HepG2 (cell line): ENCODE measurements around the gene PAPOLB. TPM values are rescaled to one million over a fixed set of nuclear protein-coding genes. Genes with fewer than 3 reads are reported as not detected.

Experiments used
- ATAC-seq: fragments of 200-7000 bp; cut with Tn5 transposase; 3 replicates; pipeline ENCODE4 v1.9.1; 2020; ENCODE audit warnings: mild to moderate bottlenecking, moderate library complexity
- BruUV-seq: library from RNA; stranded (reverse); fragments of 400-500 nt; replicated peaks from 2 replicates; lab custom pipeline; 2021; lab: Mats Ljungman, UMichigan
- CTCF ChIA-PET: fragments of 300-600 bp; formaldehyde crosslinking; extraction: SDS; loops from one replicate; lab custom pipeline; 2021; ENCODE audit warnings: low total read pairs, inconsistent platforms, low intra/inter-chr PET ratio; lab: Yijun Ruan, JAX
- POLR2A ChIA-PET: fragments of 350-600 bp; sonication (Branson Sonifier 250); formaldehyde crosslinking; loops from one replicate; lab custom pipeline; 2020; ENCODE audit warnings: antibody characterized with exemption, inconsistent platforms; lab: Yijun Ruan, JAX
- DNase-seq: peaks from one replicate; pipeline ENCODE4 v3.0.0-alpha.2; 2015; ENCODE audit warnings: low spot score
- FAIRE-seq: peaks from 3 replicates; lab custom pipeline; 2011; peaks lifted over from hg19 to GRCh38; lab: Jason Lieb, UNC
- H2AFZ ChIP-seq: one replicate; pipeline ENCODE4 v1.6.1; 2011; ENCODE audit warnings: low read length, inconsistent platforms
- H3K27ac ChIP-seq: fragments of 300-600 bp; 3 replicates; pipeline ENCODE4 v1.8.0; 2011; ENCODE audit warnings: mixed run types, mild to moderate bottlenecking, mixed read lengths, low read length, inconsistent platforms; ENCODE audit not compliant: insufficient read depth; ENCODE audit errors: extremely low read length
- H3K27me3 ChIP-seq, 2 experiments: fragments of 200-600 bp in 1 of 2; 2 replicates in 1 of 2; 3 replicates in 1 of 2; pipeline versions ENCODE4 v1.6.0 to v1.8.0; 2011; ENCODE audit warnings: low read length in 2 of 2, mild to moderate bottlenecking in 2 of 2, moderate library complexity in 2 of 2, inconsistent platforms in 1 of 2; ENCODE audit not compliant: insufficient read depth in 2 of 2, control insufficient read depth in 1 of 2
- H3K36me3 ChIP-seq, 2 experiments: fragments of 200-600 bp in 1 of 2; replicated peaks in 1 of 2; 2 replicates in 1 of 2; 3 replicates in 1 of 2; pipeline versions ENCODE4 v1.5.1 to v1.8.0; 2011; ENCODE audit warnings: low read length in 2 of 2, inconsistent platforms in 1 of 2; ENCODE audit not compliant: insufficient read depth in 2 of 2, control insufficient read depth in 1 of 2
- H3K4me1 ChIP-seq: 2 replicates; pipeline ENCODE4 v1.5.1; 2012; ENCODE audit warnings: low read length, inconsistent platforms; ENCODE audit not compliant: insufficient read depth
- H3K4me2 ChIP-seq: 2 replicates; pipeline ENCODE4 v1.6.0; 2011; ENCODE audit warnings: low read depth, low read length, inconsistent platforms
- H3K4me3 ChIP-seq, 3 experiments: fragments of 200-600 bp in 1 of 3; sonication (generic), shearing (Covaris generic) in 1 of 3; replicated peaks in 1 of 3; 2 replicates each; pipeline ENCODE4 v1.5.1; 2011 to 2016; ENCODE audit warnings: low read length in 3 of 3, inconsistent platforms in 2 of 3, low read depth in 2 of 3, mild to moderate bottlenecking in 2 of 3, control low read depth in 1 of 3, mixed read lengths in 1 of 3; ENCODE audit not compliant: insufficient read depth in 1 of 3
- H3K79me2 ChIP-seq: one replicate; pipeline ENCODE4 v1.6.1; 2011; ENCODE audit warnings: low read length, inconsistent platforms; ENCODE audit not compliant: insufficient read depth
- H3K9ac ChIP-seq: 2 replicates; pipeline ENCODE4 v1.6.0; 2011; ENCODE audit warnings: mild to moderate bottlenecking, low read depth, low read length, inconsistent platforms; ENCODE audit not compliant: insufficient read depth
- H3K9me3 ChIP-seq: 2 replicates; pipeline ENCODE4 v1.5.1; 2012; ENCODE audit warnings: mild to moderate bottlenecking, low read length
- H4K20me1 ChIP-seq: 2 replicates; pipeline ENCODE4 v1.6.0; 2011; ENCODE audit warnings: inconsistent platforms, mild to moderate bottlenecking, low read length, moderate library complexity; ENCODE audit not compliant: insufficient read depth
- ATRX ChIP-seq: sonication (generic); formaldehyde crosslinking; IDR thresholded peaks from 2 replicates; pipeline ENCODE4 v1.4.0; 2020; ENCODE audit warnings: missing genetic modification reagents, borderline replicate concordance
- HMG20A ChIP-seq: IDR thresholded peaks from 2 replicates; pipeline ENCODE4 v1.6.1; 2016; ENCODE audit warnings: borderline replicate concordance
- ZNF256 ChIP-seq: sonication (generic); formaldehyde crosslinking; conservative IDR thresholded peaks from 2 replicates; pipeline ENCODE4 v1.4.0; 2020; ENCODE audit warnings: missing genetic modification reagents
- WGBS: methylation state at CpG from one replicate; pipeline ENCODE4 v1.1.6; 2017; ENCODE audit warnings: low lambda C conversion rate; 5-methylcytosine and 5-hydroxymethylcytosine counted together
- in situ Hi-C: cut with HindIII; loops from 2 replicates; pipeline ENCODE4 v1.10.0; 2017; ENCODE audit warnings: low pct_unique_long_range_greater_than_20kb; ENCODE audit not compliant: extremely low pct_ligation_motif_present
- intact Hi-C: fragments of 100-400 bp; cut with micrococcal nuclease; formaldehyde crosslinking; loops from one replicate; pipeline ENCODE4 v1.10.0; 2022; ENCODE audit not compliant: unreplicated experiment
- polyA plus RNA-seq, 8 experiments: library from polyadenylated mRNA; depleted of rRNA in 3 of 8; stranded (reverse) in 7 of 8; unstranded in 1 of 8; fragments of >200 nt; fragmentation: Illumina TruSeq in 4 of 8; extraction: Trizol in 4 of 8; gene quantifications; 2 replicates each; pipeline versions ENCODE4 v1.2.1 to v1.2.3, GENCODE V29; 2011 to 2016; ENCODE audit warnings: low read depth in 4 of 8, missing spikeins in 1 of 8, mixed read lengths in 1 of 8; ENCODE audit not compliant: insufficient read depth in 1 of 8
- total RNA-seq, 5 experiments: library from RNA; depleted of rRNA; stranded (reverse); fragments of >200 nt; fragmentation: Illumina TruSeq; extraction: Trizol; gene quantifications; 2 replicates each; pipeline ENCODE4 v1.2.3, GENCODE V29; 2016; ENCODE audit warnings: low read depth in 1 of 5

The PAPOLB gene
- total and polyA plus RNA-seq, 2 of the 13 experiments (the other 11 are each of a cell fraction or from before 2014, with no cell fraction given), result not detected

DNA sequence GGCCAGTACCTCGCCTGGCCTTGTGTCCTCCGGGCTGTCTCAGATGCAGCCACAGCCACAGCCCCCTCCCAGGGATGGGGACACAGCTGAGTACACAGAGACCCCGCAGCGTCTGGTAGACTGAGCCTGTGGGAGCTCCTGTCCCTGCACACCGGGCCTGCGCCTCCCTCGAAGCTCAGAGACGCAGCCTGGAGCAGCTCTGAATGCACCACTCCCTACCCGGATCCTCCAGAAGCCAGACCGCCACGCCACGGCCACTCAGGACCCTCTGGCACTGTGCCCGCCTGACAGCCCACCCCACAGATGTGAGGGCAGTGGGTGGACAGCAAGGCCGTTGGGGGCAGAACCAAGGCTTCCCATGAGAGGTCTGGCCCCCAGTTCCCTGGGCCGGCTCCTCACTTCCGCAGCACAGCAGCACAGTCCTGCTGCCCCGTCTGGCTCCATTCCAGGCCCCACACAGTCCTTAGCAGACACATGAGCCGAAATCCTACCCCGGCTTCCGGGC is 40.8 kb downstream of the PAPOLB start:
- H3K27me3 ChIP-seq, result peaks cover 9 to 72% of the 10 kb centered on the region in 2 experiments; a peak in 4 of 5 replicates
- ATAC-seq (no peak), DNase-seq (no peak), FAIRE-seq (no peak)
- intact Hi-C loops (no loop called here), in situ Hi-C loops (no loop called here)
- no peak overlapping the region for H3K4me2 ChIP-seq
- H3K36me3 ChIP-seq, result no peaks in the 10 kb centered on the region
- no peaks in the 10 kb centered on the region for H3K79me2 ChIP-seq
- no peak overlapping the region for H2AFZ ChIP-seq
- H4K20me1 ChIP-seq, result no peaks in the 10 kb centered on the region
- no TSS peak for BruUV-seq
- CTCF ChIA-PET, result no interaction called here
- no peak overlapping the region for H3K9ac ChIP-seq
- POLR2A ChIA-PET, result no interaction called here
- no peak overlapping the region for H3K27ac ChIP-seq
- TF ChIP-seq ATRX (CRISPR knock-in tag), result no peak
- no peak for TF ChIP-seq ZNF256 (CRISPR knock-in tag)
- no peaks in the 10 kb centered on the region for H3K9me3 ChIP-seq
- no peak overlapping the region for H3K4me3 ChIP-seq
- 0 out of 2 replicates have a peak, but pooled peaks cover under 1% of the 10 kb centered on the region for H3K4me1 ChIP-seq
- 13% methylated on average over 3 of the region's 20 CpGs for WGBS

DNA sequence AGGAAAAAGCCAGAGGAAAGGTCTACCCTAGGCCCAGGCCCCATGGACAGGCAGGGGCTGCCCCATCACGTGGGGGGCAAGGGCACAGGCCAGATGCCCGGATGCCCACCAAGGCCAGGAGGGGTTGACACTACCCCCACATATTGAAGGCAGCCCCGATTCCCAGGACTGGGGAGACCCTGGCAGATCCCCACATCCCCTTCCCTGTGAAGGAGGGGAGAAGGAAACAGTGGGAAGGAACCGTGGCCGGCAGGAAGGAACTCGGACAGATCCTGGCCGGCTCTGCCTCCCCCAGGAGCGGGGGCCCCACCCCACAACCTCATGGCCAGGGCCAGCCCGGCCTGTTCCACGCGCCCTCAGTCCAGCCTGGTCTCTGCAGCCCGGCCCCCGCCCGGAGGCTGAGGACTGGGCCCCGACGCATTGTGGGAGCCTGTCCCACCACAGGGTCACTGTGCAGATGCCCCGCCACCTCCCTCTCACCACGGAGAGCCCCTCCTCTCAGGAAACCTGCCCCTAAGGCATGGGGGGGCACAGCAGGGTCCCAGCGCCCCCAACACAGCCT is 41.3 kb downstream of the PAPOLB start:
- intact Hi-C loops (no loop called here), in situ Hi-C loops (no loop called here)
- H3K4me3 ChIP-seq, result no peak overlapping the region
- no peaks in the 10 kb centered on the region for H3K36me3 ChIP-seq
- H3K9me3 ChIP-seq, result no peaks in the 10 kb centered on the region
- CTCF ChIA-PET, result no interaction called here
- ATAC-seq (no peak), DNase-seq (no peak)
- no peak overlapping the region for H2AFZ ChIP-seq
- H3K9ac ChIP-seq, result no peak overlapping the region
- H3K4me1 ChIP-seq, result peaks cover 6% of the 10 kb centered on the region; the same call in 1 of the 2 replicates
- no TSS peak for BruUV-seq
- POLR2A ChIA-PET, result no interaction called here
- H3K27ac ChIP-seq, result no peak overlapping the region
- TF ChIP-seq HMG20A (CRISPR knock-in tag), result no peak
- TF ChIP-seq, all 625 proteins: peak for 0
- Histone ChIP-seq H3K79me2 (no peaks in the 10 kb centered on the region), H4K20me1 (no peaks in the 10 kb centered on the region), H3K27me3 (peaks cover 9 to 78% of the 10 kb centered on the region in 2 experiments), H3K4me2 (no peak overlapping the region)
- no peak for FAIRE-seq
- WGBS, result 35% methylated on average over 11 of the region's 19 CpGs
